Measurements from ENCODE around the gene CT83.

Gene CT83, protein sequence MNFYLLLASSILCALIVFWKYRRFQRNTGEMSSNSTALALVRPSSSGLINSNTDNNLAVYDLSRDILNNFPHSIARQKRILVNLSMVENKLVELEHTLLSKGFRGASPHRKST

DNA sequence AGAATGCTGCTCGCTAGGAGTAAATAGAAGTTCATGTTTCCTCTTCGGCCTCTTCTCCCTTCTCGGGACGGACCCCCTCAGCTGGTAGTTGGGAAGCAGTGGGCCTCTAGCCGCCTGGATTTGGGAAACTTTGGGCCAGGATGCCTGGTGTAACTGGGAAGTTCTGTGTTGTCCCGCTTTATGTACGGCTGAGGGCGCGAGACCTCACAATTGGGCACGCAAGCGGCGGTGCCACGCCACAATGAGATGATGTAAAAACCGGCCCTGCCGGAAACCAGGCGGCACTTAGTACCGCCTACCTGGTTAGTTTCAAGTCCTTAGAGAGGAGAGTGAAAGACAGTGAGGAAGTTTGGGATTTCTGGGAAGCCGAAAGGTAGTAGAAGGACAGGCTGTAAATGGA lies at the start of gene CT83:
TSS of gene CT83 (minus strand) at position 155 of the 400 bp plus-strand sequence. CDS start at position 35, 120 bp downstream.
- Histone ChIP-seq H3K4me1 (ENCODE audit: control insufficient read depth in 5 of 5, insufficient read depth in 5 of 5, low read length in 5 of 5) (no peaks in the 10 kb centered on the region), H3K36me3 (ENCODE audit: control insufficient read depth in 5 of 5, insufficient read depth in 5 of 5, low read length in 5 of 5) (no peaks in the 10 kb centered on the region), H3K9me3 (ENCODE audit: control insufficient read depth in 5 of 5, low read length in 5 of 5) (no peaks in the 10 kb centered on the region), H3K27me3 (ENCODE audit: control insufficient read depth in 5 of 5, insufficient read depth in 4 of 5, low read length in 5 of 5) (peaks cover 0 to 2% (median 0%) of the 10 kb centered on the region in 5 donors), H3K27ac (ENCODE audit: low read depth, low read length) (no peak within 1 kb of the TSS), H3K9ac (ENCODE audit: low read length in 5 of 5) (no peak within 1 kb of the TSS), H3K4me3 (ENCODE audit: low read depth in 1 of 5, low read length in 5 of 5) (no peak within 1 kb of the TSS)

DNA sequence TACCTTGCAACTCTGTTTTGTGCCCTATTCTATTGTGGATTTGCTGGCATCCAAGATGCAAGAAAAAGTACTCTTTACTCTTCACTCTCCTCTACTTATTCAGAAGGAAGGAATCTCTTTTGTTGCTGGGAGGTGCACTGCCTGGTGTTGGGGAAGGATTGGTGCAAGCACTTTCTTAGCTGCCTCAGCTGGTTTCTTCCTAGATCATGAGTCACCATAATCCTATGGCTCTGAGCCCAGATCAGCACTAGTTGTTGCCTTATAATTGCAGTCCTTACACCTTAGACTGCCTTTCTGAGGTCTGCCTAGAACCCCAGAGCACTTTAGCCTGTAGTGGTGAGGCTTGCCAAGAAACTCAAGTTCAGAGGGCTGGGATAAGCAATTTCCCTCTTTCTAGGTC lies 37.0 kb upstream of the CT83 start:
- H3K4me3 ChIP-seq (ENCODE audit: low read depth in 1 of 5, low read length in 5 of 5): no peak overlapping the region
- H3K4me1 ChIP-seq (ENCODE audit: control insufficient read depth in 5 of 5, insufficient read depth in 5 of 5, low read length in 5 of 5): no peaks in the 10 kb centered on the region
- H3K27ac ChIP-seq (ENCODE audit: low read depth, low read length): no peak overlapping the region
- H3K36me3 ChIP-seq (ENCODE audit: control insufficient read depth in 5 of 5, insufficient read depth in 5 of 5, low read length in 5 of 5): no peaks in the 10 kb centered on the region
- H3K27me3 ChIP-seq (ENCODE audit: control insufficient read depth in 5 of 5, insufficient read depth in 4 of 5, low read length in 5 of 5): peaks cover 0 to 4% (median 0%) of the 10 kb centered on the region in 5 donors
- peaks cover 0 to 5% (median 2%) of the 10 kb centered on the region in 5 donors for H3K9me3 ChIP-seq (ENCODE audit: control insufficient read depth in 5 of 5, low read length in 5 of 5)
- no peak overlapping the region for H3K9ac ChIP-seq (ENCODE audit: low read length in 5 of 5)

DNA sequence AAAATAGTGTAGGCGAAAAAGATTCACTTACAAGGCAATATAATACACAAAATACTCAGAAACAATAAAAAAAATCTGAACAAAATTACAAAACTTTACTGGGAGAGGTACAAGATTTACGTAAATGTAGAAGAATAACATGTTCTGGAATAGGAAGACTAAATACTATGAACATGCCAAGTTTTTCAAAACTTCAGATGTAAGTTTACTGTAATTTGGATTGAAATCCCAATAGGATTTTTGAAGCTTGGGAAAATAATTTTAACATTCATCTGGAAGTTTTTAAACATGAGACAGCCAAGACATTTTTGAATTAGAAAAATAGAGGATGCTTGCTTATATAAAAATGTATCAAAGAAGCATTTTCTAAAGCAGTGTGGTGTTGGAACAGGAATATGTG lies 30.5 kb upstream of the CT83 start:
- no peaks in the 10 kb centered on the region for H3K9me3 ChIP-seq (ENCODE audit: control insufficient read depth in 5 of 5, low read length in 5 of 5)
- no peak overlapping the region for H3K9ac ChIP-seq (ENCODE audit: low read length in 5 of 5)
- H3K36me3 ChIP-seq (ENCODE audit: control insufficient read depth in 5 of 5, insufficient read depth in 5 of 5, low read length in 5 of 5): no peaks in the 10 kb centered on the region
- no peaks in the 10 kb centered on the region for H3K27me3 ChIP-seq (ENCODE audit: control insufficient read depth in 5 of 5, insufficient read depth in 4 of 5, low read length in 5 of 5)
- no peak overlapping the region for H3K27ac ChIP-seq (ENCODE audit: low read depth, low read length)
- no peaks in the 10 kb centered on the region for H3K4me1 ChIP-seq (ENCODE audit: control insufficient read depth in 5 of 5, insufficient read depth in 5 of 5, low read length in 5 of 5)
- no peak overlapping the region for H3K4me3 ChIP-seq (ENCODE audit: low read depth in 1 of 5, low read length in 5 of 5)

DNA sequence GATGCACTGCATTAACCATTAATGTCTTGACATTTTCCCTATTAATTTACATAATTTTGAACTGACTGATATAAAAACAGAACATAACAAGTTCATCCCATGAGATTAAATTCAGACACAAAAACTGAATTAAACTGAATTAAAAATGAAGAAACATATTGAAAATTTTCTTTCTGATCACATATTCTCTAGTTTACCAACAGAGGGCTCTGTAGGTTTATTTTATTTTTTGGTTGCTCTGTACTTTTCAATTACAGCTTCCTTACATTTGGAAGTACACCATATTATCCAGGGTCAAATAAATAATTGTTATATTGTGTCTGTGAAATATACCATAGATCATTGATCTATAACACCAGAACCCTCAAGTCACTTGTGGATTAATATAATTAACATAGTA lies 27.3 kb upstream of the CT83 start:
- Histone ChIP-seq H3K27ac (ENCODE audit: low read depth, low read length) (no peak overlapping the region), H3K9me3 (ENCODE audit: control insufficient read depth in 5 of 5, low read length in 5 of 5) (no peaks in the 10 kb centered on the region), H3K27me3 (ENCODE audit: control insufficient read depth in 5 of 5, insufficient read depth in 4 of 5, low read length in 5 of 5) (no peaks in the 10 kb centered on the region), H3K36me3 (ENCODE audit: control insufficient read depth in 5 of 5, insufficient read depth in 5 of 5, low read length in 5 of 5) (no peaks in the 10 kb centered on the region), H3K4me3 (ENCODE audit: low read depth in 1 of 5, low read length in 5 of 5) (no peak overlapping the region), H3K9ac (ENCODE audit: low read length in 5 of 5) (no peak overlapping the region), H3K4me1 (ENCODE audit: control insufficient read depth in 5 of 5, insufficient read depth in 5 of 5, low read length in 5 of 5) (no peaks in the 10 kb centered on the region)

DNA sequence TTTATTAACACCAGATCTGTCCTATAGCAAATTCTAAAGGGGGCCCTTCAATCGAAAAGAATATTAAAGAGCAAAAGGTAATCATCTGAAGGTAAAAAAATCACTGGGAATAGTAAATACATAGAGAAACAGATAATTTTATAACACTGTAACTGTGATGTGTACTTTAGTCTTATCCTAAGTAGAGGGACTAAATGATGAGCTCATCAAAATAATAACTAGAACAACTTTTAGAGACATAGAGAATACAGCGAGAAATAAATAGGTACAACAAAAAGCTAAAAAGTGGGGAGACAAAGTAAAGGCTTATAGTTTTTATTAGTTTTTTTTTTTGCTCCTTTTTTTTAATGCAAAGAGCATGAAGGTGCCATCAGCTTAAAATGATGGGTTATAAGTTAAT lies 17.3 kb upstream of the CT83 start:
- Histone ChIP-seq H3K27ac (ENCODE audit: low read depth, low read length) (no peak overlapping the region), H3K9ac (ENCODE audit: low read length in 5 of 5) (no peak overlapping the region), H3K36me3 (ENCODE audit: control insufficient read depth in 5 of 5, insufficient read depth in 5 of 5, low read length in 5 of 5) (no peaks in the 10 kb centered on the region), H3K27me3 (ENCODE audit: control insufficient read depth in 5 of 5, insufficient read depth in 4 of 5, low read length in 5 of 5) (peaks cover 0 to 5% (median 0%) of the 10 kb centered on the region in 5 donors), H3K4me1 (ENCODE audit: control insufficient read depth in 5 of 5, insufficient read depth in 5 of 5, low read length in 5 of 5) (no peaks in the 10 kb centered on the region), H3K4me3 (ENCODE audit: low read depth in 1 of 5, low read length in 5 of 5) (no peak overlapping the region), H3K9me3 (ENCODE audit: control insufficient read depth in 5 of 5, low read length in 5 of 5) (no peaks in the 10 kb centered on the region)

DNA sequence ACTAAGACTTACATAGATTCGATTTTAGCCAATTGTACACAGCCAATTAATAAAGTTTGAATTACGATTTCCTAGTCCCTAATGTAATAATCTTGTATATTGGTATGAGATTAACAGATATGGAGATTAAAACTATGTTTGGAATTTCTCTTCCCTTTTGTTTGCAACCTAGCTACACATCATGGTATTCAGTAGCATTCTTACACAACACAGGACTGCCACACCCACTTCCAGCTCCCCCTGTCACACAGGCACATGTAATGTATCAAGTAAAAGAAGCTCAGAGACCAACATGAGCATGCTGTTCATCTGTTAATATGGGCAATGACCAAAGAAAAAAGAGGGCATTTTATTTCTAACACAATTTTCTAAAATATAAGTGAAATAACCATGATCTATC lies 13.6 kb downstream of the CT83 start:
- Histone ChIP-seq H3K9ac (ENCODE audit: low read length in 5 of 5) (no peak overlapping the region), H3K9me3 (ENCODE audit: control insufficient read depth in 5 of 5, low read length in 5 of 5) (no peaks in the 10 kb centered on the region), H3K4me1 (ENCODE audit: control insufficient read depth in 5 of 5, insufficient read depth in 5 of 5, low read length in 5 of 5) (no peaks in the 10 kb centered on the region), H3K27ac (ENCODE audit: low read depth, low read length) (no peak overlapping the region), H3K36me3 (ENCODE audit: control insufficient read depth in 5 of 5, insufficient read depth in 5 of 5, low read length in 5 of 5) (no peaks in the 10 kb centered on the region), H3K27me3 (ENCODE audit: control insufficient read depth in 5 of 5, insufficient read depth in 4 of 5, low read length in 5 of 5) (no peaks in the 10 kb centered on the region), H3K4me3 (ENCODE audit: low read depth in 1 of 5, low read length in 5 of 5) (no peak overlapping the region)

DNA sequence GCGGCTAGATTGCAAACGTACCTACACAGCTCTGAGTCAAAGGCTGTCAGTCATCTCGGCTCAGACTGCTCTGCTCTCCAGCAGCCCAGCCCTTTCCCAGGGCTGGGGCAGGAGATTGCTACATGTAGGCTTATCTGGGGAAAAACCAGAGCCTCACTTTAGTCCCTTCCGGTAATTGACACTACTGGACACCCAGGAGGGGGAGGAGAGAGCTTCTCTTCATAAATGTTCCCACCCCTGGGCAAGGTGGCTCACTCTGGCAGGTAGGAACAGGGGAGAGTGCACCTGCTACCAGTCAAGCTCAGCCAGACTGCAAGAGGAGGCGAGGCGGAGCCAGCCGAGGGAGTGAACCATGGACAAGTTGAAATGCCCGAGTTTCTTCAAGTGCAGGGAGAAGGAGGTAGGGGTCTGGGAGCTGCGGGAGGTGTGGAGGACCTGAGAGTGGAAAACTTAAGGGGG lies 26.4 kb downstream of the CT83 start, which contains the start of gene SLC6A14:
TSS of gene SLC6A14 (plus strand) at position 249 of the 459 bp plus-strand sequence. CDS start at position 353, 104 bp downstream.
- H3K27me3 ChIP-seq (ENCODE audit: control insufficient read depth in 5 of 5, insufficient read depth in 4 of 5, low read length in 5 of 5): peaks cover 0 to 2% (median 0%) of the 10 kb centered on the region in 5 donors
- H3K9ac ChIP-seq (ENCODE audit: low read length in 5 of 5): no peak within 1 kb of the TSS
- no peak within 1 kb of the TSS for H3K27ac ChIP-seq (ENCODE audit: low read depth, low read length)
- H3K4me3 ChIP-seq (ENCODE audit: low read depth in 1 of 5, low read length in 5 of 5): no peak within 1 kb of the TSS
- no peaks in the 10 kb centered on the region for H3K4me1 ChIP-seq (ENCODE audit: control insufficient read depth in 5 of 5, insufficient read depth in 5 of 5, low read length in 5 of 5)
- H3K36me3 ChIP-seq (ENCODE audit: control insufficient read depth in 5 of 5, insufficient read depth in 5 of 5, low read length in 5 of 5): no peaks in the 10 kb centered on the region
- no peaks in the 10 kb centered on the region for H3K9me3 ChIP-seq (ENCODE audit: control insufficient read depth in 5 of 5, low read length in 5 of 5)

DNA sequence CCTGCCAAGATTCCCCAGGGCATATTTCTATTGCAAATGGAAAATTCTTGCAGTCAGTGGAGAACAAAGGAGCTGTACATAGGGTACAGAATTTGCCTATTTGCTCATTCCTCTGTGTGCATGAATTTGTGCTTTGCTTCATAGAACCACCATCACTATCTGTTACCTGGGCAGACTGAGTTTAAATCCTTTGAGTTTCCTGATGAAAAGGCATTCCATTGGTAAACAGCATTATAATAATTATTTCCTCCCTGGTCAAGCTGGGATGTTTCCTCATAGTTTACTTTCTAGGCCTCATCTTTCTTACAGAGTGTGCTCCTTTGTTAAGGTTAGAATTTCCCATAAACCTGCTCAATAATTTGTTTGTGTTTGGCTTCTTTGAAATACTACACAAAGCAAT lies 27.2 kb downstream of the CT83 start:
- H3K27me3 ChIP-seq (ENCODE audit: control insufficient read depth in 5 of 5, insufficient read depth in 4 of 5, low read length in 5 of 5): peaks cover 0 to 2% (median 0%) of the 10 kb centered on the region in 5 donors
- H3K27ac ChIP-seq (ENCODE audit: low read depth, low read length): no peak overlapping the region
- H3K9ac ChIP-seq (ENCODE audit: low read length in 5 of 5): no peak overlapping the region

DNA sequence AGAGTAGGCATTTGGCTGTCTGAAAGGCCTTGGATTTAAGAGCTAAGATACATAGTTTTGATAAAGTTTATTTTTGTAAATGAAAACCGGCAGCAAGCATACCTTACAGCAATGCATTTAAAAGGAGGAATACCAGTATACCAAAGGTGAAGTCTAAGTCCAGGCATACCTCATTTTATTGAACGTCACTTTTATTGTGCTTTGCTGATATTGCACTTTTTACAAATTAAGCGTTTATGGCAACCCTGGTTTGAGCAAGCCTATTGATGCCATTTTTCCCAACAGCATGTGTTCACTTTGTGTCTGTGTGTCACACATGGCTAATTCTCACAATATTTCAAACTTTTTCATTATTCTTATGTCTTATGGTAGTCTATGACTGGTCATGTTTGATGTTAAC lies 34.8 kb downstream of the CT83 start:
- no peak overlapping the region for H3K9ac ChIP-seq (ENCODE audit: low read length in 5 of 5)
- peaks cover 0 to 2% (median 0%) of the 10 kb centered on the region in 5 donors for H3K27me3 ChIP-seq (ENCODE audit: control insufficient read depth in 5 of 5, insufficient read depth in 4 of 5, low read length in 5 of 5)
- no peak overlapping the region for H3K27ac ChIP-seq (ENCODE audit: low read depth, low read length)
- H3K36me3 ChIP-seq (ENCODE audit: control insufficient read depth in 5 of 5, insufficient read depth in 5 of 5, low read length in 5 of 5): no peaks in the 10 kb centered on the region
- H3K9me3 ChIP-seq (ENCODE audit: control insufficient read depth in 5 of 5, low read length in 5 of 5): no peaks in the 10 kb centered on the region
- no peaks in the 10 kb centered on the region for H3K4me1 ChIP-seq (ENCODE audit: control insufficient read depth in 5 of 5, insufficient read depth in 5 of 5, low read length in 5 of 5)
- H3K4me3 ChIP-seq (ENCODE audit: low read depth in 1 of 5, low read length in 5 of 5): no peak overlapping the region

More for the DNA sequence above, 27.2 kb downstream of the CT83 start:
- no peaks in the 10 kb centered on the region for H3K4me1 ChIP-seq (ENCODE audit: control insufficient read depth in 5 of 5, insufficient read depth in 5 of 5, low read length in 5 of 5)
- H3K4me3 ChIP-seq (ENCODE audit: low read depth in 1 of 5, low read length in 5 of 5): no peak overlapping the region
- H3K9me3 ChIP-seq (ENCODE audit: control insufficient read depth in 5 of 5, low read length in 5 of 5): no peaks in the 10 kb centered on the region
- H3K36me3 ChIP-seq (ENCODE audit: control insufficient read depth in 5 of 5, insufficient read depth in 5 of 5, low read length in 5 of 5): no peaks in the 10 kb centered on the region

DNA sequence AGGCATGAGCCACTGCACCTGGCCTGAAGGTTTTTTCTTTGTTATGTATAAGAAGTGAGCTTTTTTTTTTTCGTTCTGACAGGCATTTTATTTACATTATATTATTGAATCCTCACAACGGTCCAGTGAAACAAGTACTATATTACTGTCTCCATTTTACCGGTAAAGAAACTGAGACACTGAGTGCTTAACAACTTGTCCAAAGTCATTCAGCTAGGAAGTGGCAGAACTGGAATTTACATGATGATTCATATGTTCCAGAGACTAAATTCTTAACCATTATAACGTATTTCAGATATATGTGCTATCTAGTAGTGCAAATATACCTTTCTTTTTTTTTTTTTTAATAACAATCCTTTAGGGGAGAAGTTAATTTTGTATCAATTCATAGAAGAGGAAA lies 44.8 kb downstream of the CT83 start:
- H3K4me3 ChIP-seq (ENCODE audit: low read depth in 1 of 5, low read length in 5 of 5): no peak overlapping the region
- no peaks in the 10 kb centered on the region for H3K9me3 ChIP-seq (ENCODE audit: control insufficient read depth in 5 of 5, low read length in 5 of 5)
- no peak overlapping the region for H3K9ac ChIP-seq (ENCODE audit: low read length in 5 of 5)
- no peak overlapping the region for H3K27ac ChIP-seq (ENCODE audit: low read depth, low read length)
- no peaks in the 10 kb centered on the region for H3K27me3 ChIP-seq (ENCODE audit: control insufficient read depth in 5 of 5, insufficient read depth in 4 of 5, low read length in 5 of 5)
- no peaks in the 10 kb centered on the region for H3K4me1 ChIP-seq (ENCODE audit: control insufficient read depth in 5 of 5, insufficient read depth in 5 of 5, low read length in 5 of 5)
- H3K36me3 ChIP-seq (ENCODE audit: control insufficient read depth in 5 of 5, insufficient read depth in 5 of 5, low read length in 5 of 5): no peaks in the 10 kb centered on the region

Data from subcutaneous abdominal adipose tissue (tissue), 5 donors.